ENCODE results near the gene XRCC3. TPM values are rescaled to one million over a fixed set of nuclear protein-coding genes. Genes with fewer than 3 reads are reported as not detected.

Gene XRCC3
- total RNA-seq (1 to 10 TPM; 1.0 to 4.4 (median 3.0) TPM), polyA plus RNA-seq (1 to 10 TPM; 2.0 to 4.2 TPM)
- long read RNA-seq, donor 1, partial matches to known transcripts = 0 of 3 reads
- long read RNA-seq, donor 1, other reads (novel, unspliced or antisense) = 1 of 3 reads
- long read RNA-seq, donor 2, partial matches to known transcripts = 0 of 1 reads
- long read RNA-seq, donor 2, other reads (novel, unspliced or antisense) = 0 of 1 reads
- long read RNA-seq, donor 3, partial matches to known transcripts = 0 of 4 reads
- long read RNA-seq, donor 3, other reads (novel, unspliced or antisense) = 3 of 4 reads

DNA sequence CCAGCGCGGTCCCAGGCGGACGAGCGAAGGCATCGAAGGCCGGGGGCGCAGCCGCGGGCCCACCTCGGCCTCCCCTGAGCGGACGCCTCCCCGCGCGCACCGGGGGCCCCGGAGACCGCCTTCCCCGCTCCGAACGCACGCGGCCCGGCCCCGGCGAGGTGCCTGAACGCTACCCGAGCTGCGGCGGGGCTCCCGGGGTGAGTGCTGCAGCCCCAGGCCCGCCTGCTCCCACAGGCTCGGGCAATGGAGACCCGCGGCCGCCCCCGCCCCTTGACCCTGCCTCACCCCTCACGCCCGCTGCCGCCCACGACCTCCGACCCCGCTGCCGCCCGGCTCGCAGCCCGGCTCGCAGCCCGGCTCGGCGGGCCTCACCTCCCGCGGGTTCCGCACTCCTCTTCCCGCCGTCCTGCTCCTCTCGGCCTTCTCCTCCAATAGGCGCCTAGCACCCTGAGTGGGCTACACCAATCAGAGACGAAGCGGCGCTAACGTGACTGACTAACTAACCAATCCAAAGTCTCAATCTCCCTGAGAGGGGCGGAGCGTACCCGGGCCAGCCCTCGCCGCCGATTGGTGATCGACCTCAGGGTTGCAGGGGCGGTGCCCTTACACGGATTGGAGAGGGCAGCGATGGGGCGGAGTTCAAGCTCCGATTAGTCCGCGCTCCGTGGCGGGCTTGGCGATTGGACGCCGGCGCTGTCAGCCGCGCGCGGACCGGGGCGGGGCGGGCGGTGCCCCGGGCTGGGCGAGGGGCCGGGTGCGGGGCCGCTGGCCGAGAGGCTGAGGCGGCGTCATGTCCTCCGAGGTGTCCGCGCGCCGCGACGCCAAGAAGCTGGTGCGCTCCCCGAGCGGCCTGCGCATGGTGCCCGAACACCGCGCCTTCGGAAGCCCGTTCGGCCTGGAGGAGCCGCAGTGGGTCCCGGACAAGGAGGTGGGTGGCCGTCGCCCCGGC, at the start of gene XRCC3, which contains the start of gene ZFYVE21:
Gene XRCC3 (minus strand): TSS at position 400 of the 949 bp plus-strand sequence. CDS start 4,364 bp downstream, outside the sequence.
Gene ZFYVE21 (plus strand): TSS at position 759 of the 949 bp plus-strand sequence. CDS start 32 bp downstream, at position 791.
- peak; percentile 94 to 98 (median 96) for ATAC-seq
- peak within 1 kb of the TSS; percentile 75 to 99 (median 80) for H3K4me3 ChIP-seq
- TF ChIP-seq, protein P1, sequence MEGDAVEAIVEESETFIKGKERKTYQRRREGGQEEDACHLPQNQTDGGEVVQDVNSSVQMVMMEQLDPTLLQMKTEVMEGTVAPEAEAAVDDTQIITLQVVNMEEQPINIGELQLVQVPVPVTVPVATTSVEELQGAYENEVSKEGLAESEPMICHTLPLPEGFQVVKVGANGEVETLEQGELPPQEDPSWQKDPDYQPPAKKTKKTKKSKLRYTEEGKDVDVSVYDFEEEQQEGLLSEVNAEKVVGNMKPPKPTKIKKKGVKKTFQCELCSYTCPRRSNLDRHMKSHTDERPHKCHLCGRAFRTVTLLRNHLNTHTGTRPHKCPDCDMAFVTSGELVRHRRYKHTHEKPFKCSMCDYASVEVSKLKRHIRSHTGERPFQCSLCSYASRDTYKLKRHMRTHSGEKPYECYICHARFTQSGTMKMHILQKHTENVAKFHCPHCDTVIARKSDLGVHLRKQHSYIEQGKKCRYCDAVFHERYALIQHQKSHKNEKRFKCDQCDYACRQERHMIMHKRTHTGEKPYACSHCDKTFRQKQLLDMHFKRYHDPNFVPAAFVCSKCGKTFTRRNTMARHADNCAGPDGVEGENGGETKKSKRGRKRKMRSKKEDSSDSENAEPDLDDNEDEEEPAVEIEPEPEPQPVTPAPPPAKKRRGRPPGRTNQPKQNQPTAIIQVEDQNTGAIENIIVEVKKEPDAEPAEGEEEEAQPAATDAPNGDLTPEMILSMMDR (IDR thresholded peaks at IDR 0.05) = no peak
- peak within 1 kb of the TSS; percentile 72 to 92 (median 88) for H3K27ac ChIP-seq
- no peaks in the 10 kb centered on the region for H3K9me3 ChIP-seq
- peaks cover 23 to 79% (median 61%) of the 10 kb centered on the region in 9 donors for H3K4me1 ChIP-seq
- 1% methylated on average over 107 to 120 of the region's 121 CpGs for WGBS, 2 donors
- no peaks in the 10 kb centered on the region for H3K36me3 ChIP-seq
- H3K27me3 ChIP-seq = no peaks in the 10 kb centered on the region
- DNase-seq = peak; percentile 99 to 100
- intact Hi-C loops (cut with DNase I) = no loop called here

DNA sequence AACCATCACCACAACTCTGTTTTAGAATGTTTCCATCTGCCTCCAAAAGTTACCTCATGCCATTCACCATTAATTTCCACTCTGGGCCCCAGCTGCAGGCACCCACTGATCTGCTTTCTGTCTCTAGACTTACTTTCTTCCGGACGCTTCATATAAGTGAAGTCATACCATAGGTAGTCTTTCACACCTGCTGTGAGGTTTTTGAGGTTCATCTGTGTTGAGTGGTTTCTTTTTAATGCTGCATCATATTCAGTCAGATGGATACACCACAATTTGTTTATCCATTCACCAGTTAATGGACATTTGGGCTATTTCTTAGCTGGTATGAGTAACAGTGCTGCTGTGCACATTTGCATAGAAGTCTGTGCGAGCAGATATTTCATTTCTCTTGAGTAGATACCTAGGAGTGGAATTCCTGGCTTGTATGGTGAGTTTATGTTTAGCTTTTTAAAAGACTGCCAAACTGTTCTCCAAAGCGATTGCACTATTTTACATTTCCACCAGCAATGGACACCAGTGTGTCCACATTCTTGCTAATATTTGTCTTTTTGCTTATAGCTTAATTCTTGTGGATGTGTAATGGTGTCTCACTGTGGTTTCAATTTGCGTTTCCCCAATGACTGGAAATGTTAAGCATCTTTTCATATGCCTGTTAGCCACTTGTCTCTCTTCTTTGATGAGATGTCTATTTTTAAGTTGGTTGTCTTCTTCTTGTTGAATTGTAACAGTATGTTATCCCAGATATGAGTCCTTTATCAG, 48.7 kb upstream of the XRCC3 start:
- Histone ChIP-seq H3K4me3 (no peak overlapping the region), H3K27ac (no peak overlapping the region), H3K4me1 (peaks cover 0 to 19% (median 9%) of the 10 kb centered on the region in 9 donors), H3K36me3 (peaks cover 0 to 39% (median 3%) of the 10 kb centered on the region in 9 donors), H3K9me3 (no peaks in the 10 kb centered on the region), H3K27me3 (no peaks in the 10 kb centered on the region)
- WGBS, 2 donors = 79 to 83% methylated on average over 5 of the region's 5 CpGs
- ATAC-seq (no peak), DNase-seq (no peak)
- TF ChIP-seq, protein P1 (IDR thresholded peaks at IDR 0.05) = no peak
- intact Hi-C loops (cut with DNase I) = no loop called here

- H3K4me1 ChIP-seq = peaks cover 0 to 15% (median 8%) of the 10 kb centered on the region in 9 donors
- H3K27me3 ChIP-seq = no peaks in the 10 kb centered on the region
- TF ChIP-seq, protein P1 (IDR thresholded peaks at IDR 0.05) = no peak
- no peak overlapping the region for H3K4me3 ChIP-seq
- DNase-seq (no peak), ATAC-seq (no peak)
- H3K9me3 ChIP-seq = no peaks in the 10 kb centered on the region
- H3K27ac ChIP-seq = no peak overlapping the region
- 89 to 92% methylated on average over 13 of the region's 13 CpGs for WGBS, 2 donors
- H3K36me3 ChIP-seq = peaks cover 0 to 44% (median 3%) of the 10 kb centered on the region in 9 donors
- intact Hi-C loops (cut with DNase I) = no loop called here
These were observed 47.3 kb upstream of the XRCC3 start for GRCh38 chr14:103762541-103762940.
